Activated CD8-positive, alpha-beta T cell treated with anti-CD3 and anti-CD28 coated beads, Interleukin-2, amount 10 ng/mL, durations not matched to agents 7 days and 5 days (primary cell): ENCODE measurements around the gene AP4B1. TPM values are rescaled to one million over a fixed set of nuclear protein-coding genes. Genes with fewer than 3 reads are reported as not detected.
A peak's percentile ranks its signal among the peaks of the same experiment; 100 is the strongest.

Experiments
- ATAC-seq: fragments of 150-1000 bp; cut with Tn5 transposase; one replicate; pipeline ENCODE4 v1.10.0; 2021; ENCODE audit warnings: moderate library complexity
- CTCF ChIA-PET: fragments of 350-600 bp; sonication (Branson Sonifier 250); formaldehyde crosslinking; loops from one replicate; lab custom pipeline; 2021; ENCODE audit warnings: antibody characterized with exemption; lab: Charles Lee
- POLR2A ChIA-PET: fragments of 350-600 bp; sonication (Branson Sonifier 250); formaldehyde crosslinking; loops from one replicate; lab custom pipeline; 2021; ENCODE audit warnings: antibody characterized with exemption; lab: Charles Lee
- DNase-seq: peaks from one replicate; pipeline ENCODE4 v3.0.0-alpha.2; 2020
- H3K27ac Mint-ChIP-seq: one replicate; pipeline ENCODE4 v1.8.0; 2021; ENCODE audit warnings: mild to moderate bottlenecking, mixed read lengths
- H3K27me3 Mint-ChIP-seq: one replicate; pipeline ENCODE4 v1.8.0; 2021; ENCODE audit warnings: low read depth, mixed read lengths
- H3K36me3 Mint-ChIP-seq: one replicate; pipeline ENCODE4 v1.8.0; 2021; ENCODE audit warnings: low read depth, mixed read lengths
- H3K4me1 Mint-ChIP-seq: one replicate; pipeline ENCODE4 v1.8.0; 2021; ENCODE audit warnings: low read depth, mixed read lengths
- H3K4me3 Mint-ChIP-seq: one replicate; pipeline ENCODE4 v1.8.0; 2021; ENCODE audit warnings: mild to moderate bottlenecking, mixed read lengths
- H3K9me3 Mint-ChIP-seq: one replicate; pipeline ENCODE4 v1.8.0; 2022; ENCODE audit warnings: mixed read lengths; ENCODE audit not compliant: insufficient read depth
- total RNA-seq, 2 experiments: library from RNA; stranded (reverse); gene quantifications; one replicate each; pipeline ENCODE4 v1.2.3, GENCODE V29; 2021

The AP4B1 gene
- total RNA-seq, 2 experiments from 2014 or later: 42.9 to 44.9 TPM

DNA sequence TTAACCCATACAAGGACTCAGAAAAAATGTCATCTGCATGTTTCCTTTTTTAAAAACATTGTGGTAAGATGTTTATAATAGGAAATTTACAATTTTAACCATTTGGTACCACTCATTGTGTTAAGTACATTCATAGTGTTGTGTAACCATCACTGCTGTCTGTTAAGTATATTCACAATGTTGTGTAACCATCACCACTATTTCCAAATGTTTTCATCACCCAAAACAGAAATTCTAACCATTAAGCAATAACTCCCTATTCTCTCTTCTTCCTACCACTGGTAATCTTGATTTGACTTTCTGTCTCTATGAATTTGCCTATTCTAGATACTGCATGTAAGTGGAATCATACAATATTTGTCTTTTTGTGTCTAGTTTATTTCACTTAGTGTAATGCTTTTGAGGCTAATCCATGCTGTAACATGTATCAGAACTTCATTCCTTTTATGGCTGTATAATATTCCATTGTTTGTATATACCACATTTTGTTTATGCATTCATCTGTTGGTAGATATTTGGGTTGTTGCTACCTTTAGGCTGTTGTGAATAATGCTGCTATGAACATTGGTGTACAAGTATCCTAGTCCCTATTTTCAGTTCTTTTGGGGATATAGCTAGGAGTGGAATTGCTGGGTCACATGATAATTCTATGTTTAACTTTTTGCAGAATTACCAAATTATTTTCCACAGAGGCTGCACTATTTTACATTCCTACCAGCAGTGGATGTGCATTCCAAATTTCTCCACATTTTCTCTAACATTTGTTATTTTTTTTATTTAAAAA lies 38.6 kb upstream of the AP4B1 start:
- ATAC-seq (no peak), DNase-seq (no peak)
- no peak overlapping the region for H3K4me3 Mint-ChIP-seq
- H3K27me3 Mint-ChIP-seq: no peaks in the 10 kb centered on the region
- ChIA-PET POLR2A (interaction anchor here (0.7 kb wide), 1 partner anchor 13 kb away, joined by 3 read pairs; no protein-coding TSS in a partner anchor), CTCF (interaction anchor here (0.7 kb wide), 1 partner anchor 11 kb away, joined by 3 read pairs; no protein-coding TSS in a partner anchor)
- no peaks in the 10 kb centered on the region for H3K9me3 Mint-ChIP-seq
- H3K36me3 Mint-ChIP-seq: peaks cover 57% of the 10 kb centered on the region
- no peak overlapping the region for H3K27ac Mint-ChIP-seq
- H3K4me1 Mint-ChIP-seq: peaks cover 76% of the 10 kb centered on the region

GRCh38 chr1:113942527-113942926 lies 37.9 kb upstream of the AP4B1 start:
- Mint-ChIP-seq H3K4me1 (peaks cover 76% of the 10 kb centered on the region), H3K27me3 (no peaks in the 10 kb centered on the region), H3K4me3 (no peak overlapping the region), H3K27ac (no peak overlapping the region), H3K36me3 (peaks cover 59% of the 10 kb centered on the region), H3K9me3 (no peaks in the 10 kb centered on the region)
- ATAC-seq (no peak), DNase-seq (no peak)
- ChIA-PET POLR2A (interaction anchor here (4.6 kb wide), 1 partner anchor 12 kb away, joined by 49 read pairs; the partner anchor contains the start of gene HIPK1), CTCF (interaction anchor here (3.8 kb wide), 1 partner anchor 12 kb away, joined by 48 read pairs; the partner anchor contains the start of gene HIPK1)

DNA sequence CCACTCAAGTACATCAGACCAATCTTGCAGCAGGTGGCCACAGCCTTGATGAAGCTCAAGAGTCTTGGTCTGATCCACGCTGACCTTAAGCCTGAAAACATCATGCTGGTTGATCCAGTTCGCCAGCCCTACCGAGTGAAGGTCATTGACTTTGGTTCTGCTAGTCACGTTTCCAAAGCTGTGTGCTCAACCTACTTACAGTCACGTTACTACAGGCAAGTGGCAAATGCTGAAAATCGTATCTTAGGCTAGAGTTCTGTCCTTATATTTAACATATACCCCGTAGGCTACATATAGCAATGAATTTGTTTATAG lies 36.6 kb upstream of the AP4B1 start:
- peak overlapping the region; percentile 86 for H3K27ac Mint-ChIP-seq
- ChIA-PET CTCF (interaction anchor here (1.0 to 3.8 kb wide), 6 partner anchors 11 to 106 kb away, joined by 3 to 48 read pairs (median 7); partner anchors contain the start of gene HIPK1), POLR2A (interaction anchor here (0.5 to 4.6 kb wide), 5 partner anchors 8 to 434 kb away, joined by 3 to 49 read pairs (median 3); partner anchors contain the start of gene HIPK1)
- DNase-seq (no peak), ATAC-seq (peak; percentile 1)
- H3K9me3 Mint-ChIP-seq: no peaks in the 10 kb centered on the region
- peaks cover 76% of the 10 kb centered on the region for H3K4me1 Mint-ChIP-seq
- peaks cover 62% of the 10 kb centered on the region for H3K36me3 Mint-ChIP-seq
- no peaks in the 10 kb centered on the region for H3K27me3 Mint-ChIP-seq
- H3K4me3 Mint-ChIP-seq: peak overlapping the region; percentile 4

DNA sequence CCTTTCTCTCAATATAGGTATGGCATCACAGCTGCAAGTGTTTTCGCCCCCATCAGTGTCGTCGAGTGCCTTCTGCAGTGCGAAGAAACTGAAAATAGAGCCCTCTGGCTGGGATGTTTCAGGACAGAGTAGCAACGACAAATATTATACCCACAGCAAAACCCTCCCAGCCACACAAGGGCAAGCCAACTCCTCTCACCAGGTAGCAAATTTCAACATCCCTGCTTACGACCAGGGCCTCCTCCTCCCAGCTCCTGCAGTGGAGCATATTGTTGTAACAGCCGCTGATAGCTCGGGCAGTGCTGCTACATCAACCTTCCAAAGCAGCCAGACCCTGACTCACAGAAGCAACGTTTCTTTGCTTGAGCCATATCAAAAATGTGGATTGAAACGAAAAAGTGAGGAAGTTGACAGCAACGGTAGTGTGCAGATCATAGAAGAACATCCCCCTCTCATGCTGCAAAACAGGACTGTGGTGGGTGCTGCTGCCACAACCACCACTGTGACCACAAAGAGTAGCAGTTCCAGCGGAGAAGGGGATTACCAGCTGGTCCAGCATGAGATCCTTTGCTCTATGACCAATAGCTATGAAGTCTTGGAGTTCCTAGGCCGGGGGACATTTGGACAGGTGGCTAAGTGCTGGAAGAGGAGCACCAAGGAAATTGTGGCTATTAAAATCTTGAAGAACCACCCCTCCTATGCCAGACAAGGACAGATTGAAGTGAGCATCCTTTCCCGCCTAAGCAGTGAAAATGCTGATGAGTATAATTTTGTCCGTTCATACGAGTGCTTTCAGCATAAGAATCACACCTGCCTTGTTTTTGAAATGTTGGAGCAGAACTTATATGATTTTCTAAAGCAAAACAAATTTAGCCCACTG lies 36.0 kb upstream of the AP4B1 start:
- DNase-seq: peak; percentile 73
- Mint-ChIP-seq H3K27me3 (no peaks in the 10 kb centered on the region), H3K4me3 (peak overlapping the region; percentile 65), H3K4me1 (peaks cover 76% of the 10 kb centered on the region), H3K36me3 (peaks cover 62% of the 10 kb centered on the region), H3K27ac (peak overlapping the region; percentile 86), H3K9me3 (no peaks in the 10 kb centered on the region)
- ChIA-PET POLR2A (interaction anchor here (0.5 to 4.6 kb wide), 5 partner anchors 8 to 435 kb away, joined by 3 to 49 read pairs (median 3); partner anchors contain the start of gene HIPK1), CTCF (interaction anchor here (1.0 to 3.8 kb wide), 6 partner anchors 10 to 105 kb away, joined by 3 to 48 read pairs (median 7); partner anchors contain the start of gene HIPK1)
- peak; percentile 63 for ATAC-seq

DNA sequence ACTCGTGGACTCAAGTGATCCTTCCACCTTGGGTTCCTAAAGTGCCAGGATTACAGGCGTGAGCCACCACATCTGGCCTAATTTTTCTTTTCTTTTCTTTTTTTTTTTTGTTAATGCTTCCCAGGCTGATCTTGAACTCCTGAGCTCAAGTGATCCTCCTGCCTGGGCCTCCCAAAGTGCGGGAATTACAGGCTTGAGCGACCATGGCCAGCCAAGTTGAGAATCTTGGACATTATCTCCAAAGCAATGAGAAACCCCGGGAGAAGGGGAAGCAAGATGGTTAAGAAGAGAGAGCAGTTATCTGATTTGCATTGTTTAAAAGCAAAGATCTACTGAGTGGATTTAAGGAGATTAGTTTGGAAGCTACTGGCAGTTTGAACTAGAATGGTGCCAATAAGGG lies 33.6 kb upstream of the AP4B1 start:
- peaks cover 63% of the 10 kb centered on the region for H3K36me3 Mint-ChIP-seq
- ChIA-PET POLR2A (interaction anchor here (1.0 to 4.6 kb wide), 2 partner anchors 8 to 44 kb away, joined by 5 to 49 read pairs; partner anchors contain the start of gene HIPK1), CTCF (interaction anchor here (0.9 kb wide), 1 partner anchor 9 kb away, joined by 4 read pairs; no protein-coding TSS in a partner anchor)
- no peak for ATAC-seq
- H3K27ac Mint-ChIP-seq: peak overlapping the region; percentile 77
- H3K4me1 Mint-ChIP-seq: peaks cover 85% of the 10 kb centered on the region
- H3K27me3 Mint-ChIP-seq: no peaks in the 10 kb centered on the region
- no peaks in the 10 kb centered on the region for H3K9me3 Mint-ChIP-seq
- no peak overlapping the region for H3K4me3 Mint-ChIP-seq
- DNase-seq: no peak

DNA sequence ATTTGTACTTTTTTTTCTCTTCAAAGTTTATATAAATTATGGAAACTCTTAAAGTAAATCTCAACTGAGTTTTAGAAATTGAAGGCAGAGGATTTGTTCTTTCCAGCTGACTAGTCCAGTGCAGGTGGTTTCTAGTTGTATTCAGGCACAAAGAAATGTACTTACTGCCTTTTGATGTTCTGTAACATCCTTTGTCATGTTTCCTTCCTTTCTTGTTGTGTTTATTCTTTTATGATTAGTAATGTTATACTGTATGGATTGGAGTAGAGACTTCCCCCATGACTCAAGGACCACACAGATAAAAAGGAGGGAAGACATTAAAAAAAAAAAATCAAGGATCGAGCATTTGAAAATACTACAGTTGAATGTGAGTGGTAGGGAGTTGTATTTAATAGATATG lies 32.5 kb upstream of the AP4B1 start:
- Mint-ChIP-seq H3K27ac (peak overlapping the region; percentile 40), H3K4me1 (peaks cover 88% of the 10 kb centered on the region), H3K4me3 (no peak overlapping the region), H3K36me3 (peaks cover 59% of the 10 kb centered on the region), H3K9me3 (no peaks in the 10 kb centered on the region), H3K27me3 (no peaks in the 10 kb centered on the region)
- CTCF ChIA-PET: interaction anchor here (2.8 kb wide), 1 partner anchor 10 kb away, joined by 20 read pairs; no protein-coding TSS in a partner anchor
- POLR2A ChIA-PET: no interaction called here
- ATAC-seq (no peak), DNase-seq (no peak)

DNA sequence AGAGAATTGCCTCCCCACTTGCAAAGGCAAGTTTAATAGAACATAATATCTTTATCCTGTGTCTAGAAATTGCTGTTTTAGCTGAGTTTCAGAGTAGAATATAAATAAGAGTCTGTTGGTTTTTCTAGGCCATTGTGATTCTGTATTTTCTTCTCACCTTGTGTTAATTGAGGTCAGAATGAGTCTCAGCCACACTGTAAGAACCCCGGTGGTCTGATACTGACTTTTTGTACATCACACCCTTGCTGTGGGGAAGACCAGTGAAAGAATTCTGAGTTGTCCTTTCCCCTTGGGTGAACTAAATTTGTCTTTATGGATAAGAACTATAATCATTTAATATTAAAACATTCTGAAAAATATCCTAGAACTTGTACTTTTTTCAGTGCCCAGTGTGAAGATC lies 31.4 kb upstream of the AP4B1 start:
- Mint-ChIP-seq H3K4me3 (no peak overlapping the region), H3K9me3 (no peaks in the 10 kb centered on the region), H3K27ac (peak overlapping the region; percentile 15), H3K4me1 (peaks cover 92% of the 10 kb centered on the region), H3K27me3 (no peaks in the 10 kb centered on the region), H3K36me3 (peaks cover 51% of the 10 kb centered on the region)
- POLR2A ChIA-PET: no interaction called here
- DNase-seq (no peak), ATAC-seq (no peak)
- CTCF ChIA-PET: interaction anchor here (2.8 kb wide), 1 partner anchor 12 kb away, joined by 20 read pairs; no protein-coding TSS in a partner anchor

DNA sequence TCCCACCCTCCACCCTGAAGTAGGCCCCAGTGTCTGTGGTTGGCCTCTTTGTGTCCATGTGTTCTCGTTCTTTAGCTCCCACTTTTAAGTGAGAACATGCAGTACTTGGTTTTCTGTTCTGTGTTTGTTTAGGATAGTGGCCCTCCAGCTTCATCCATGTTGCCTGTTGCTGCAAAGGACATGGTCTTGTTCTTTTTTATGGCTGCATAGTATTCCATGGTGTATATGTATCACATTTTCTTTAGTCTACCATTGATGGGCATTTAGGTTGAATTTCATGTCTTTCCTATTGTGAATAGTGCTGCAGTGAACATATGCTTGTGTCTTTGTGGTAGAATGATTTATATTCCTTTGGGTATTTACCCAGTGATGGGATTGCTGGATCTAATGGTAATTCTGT lies 30.6 kb upstream of the AP4B1 start:
- Mint-ChIP-seq H3K9me3 (no peaks in the 10 kb centered on the region), H3K4me1 (peaks cover 88% of the 10 kb centered on the region), H3K27me3 (no peaks in the 10 kb centered on the region), H3K36me3 (peaks cover 44% of the 10 kb centered on the region), H3K27ac (no peak overlapping the region), H3K4me3 (no peak overlapping the region)
- ChIA-PET POLR2A (no interaction called here), CTCF (interaction anchor here (2.8 to 7.4 kb wide), 2 partner anchors 12 to 15 kb away, joined by 20 to 121 read pairs; no protein-coding TSS in a partner anchor)
- ATAC-seq (no peak), DNase-seq (no peak)

- ChIA-PET POLR2A (interaction anchor here (0.5 kb wide), 1 partner anchor 72 kb away, joined by 3 read pairs; no protein-coding TSS in a partner anchor), CTCF (interaction anchor here (0.8 to 7.4 kb wide), 3 partner anchors 15 to 43 kb away, joined by 3 to 121 read pairs (median 6); no protein-coding TSS in a partner anchor)
- H3K27ac Mint-ChIP-seq: no peak overlapping the region
- peaks cover 43% of the 10 kb centered on the region for H3K36me3 Mint-ChIP-seq
- no peak overlapping the region for H3K4me3 Mint-ChIP-seq
- no peaks in the 10 kb centered on the region for H3K27me3 Mint-ChIP-seq
- ATAC-seq: no peak
- DNase-seq: no peak
- H3K4me1 Mint-ChIP-seq: peaks cover 82% of the 10 kb centered on the region
- H3K9me3 Mint-ChIP-seq: no peaks in the 10 kb centered on the region
Observed at GRCh38 chr1:113934511-113935055, 30.0 kb upstream of the AP4B1 start.

- ChIA-PET CTCF (interaction anchor here (0.6 to 7.4 kb wide), 4 partner anchors 16 to 118 kb away, joined by 3 to 121 read pairs (median 4); no protein-coding TSS in a partner anchor), POLR2A (interaction anchor here (0.7 to 1.3 kb wide), 3 partner anchors 12 to 122 kb away, joined by 3 to 6 read pairs (median 3); partner anchors contain the start of gene RSBN1)
- H3K4me3 Mint-ChIP-seq: peak overlapping the region; percentile 91
- H3K9me3 Mint-ChIP-seq: no peaks in the 10 kb centered on the region
- no peak for ATAC-seq
- H3K36me3 Mint-ChIP-seq: peaks cover 38% of the 10 kb centered on the region
- H3K27ac Mint-ChIP-seq: peak overlapping the region; percentile 94
- no peaks in the 10 kb centered on the region for H3K27me3 Mint-ChIP-seq
- H3K4me1 Mint-ChIP-seq: peaks cover 77% of the 10 kb centered on the region
- DNase-seq: no peak
Observed at GRCh38 chr1:113934006-113934405, 29.4 kb upstream of the AP4B1 start.
